Measurements from ENCODE around the gene APOBEC3H.

- TF ChIP-seq POLR2A (IDR thresholded peaks at IDR 0.05; ENCODE audit: low read length), result no peak
- TF ChIP-seq GATA1 (IDR thresholded peaks at IDR 0.05; ENCODE audit: low read depth, low read length), result no peak
Measured at GRCh38 chr22:39134366-39135091, 37.5 kb downstream of the APOBEC3H start.
